Non-pigmented ciliary epithelial cell (primary cell): Measurements from ENCODE around the gene ARHGEF4.

ENCODE experiments used
- DNase-seq: peaks from one replicate; pipeline ENCODE4 v3.0.0-alpha.2; 2010; ENCODE audit warnings: low read depth

Gene ARHGEF4

GRCh38 chr2:130918393-130918792, 81.7 kb downstream of the ARHGEF4 start:
- DNase-seq, result no peak

GRCh38 chr2:130920415-130921163, 83.9 kb downstream of the ARHGEF4 start:
- DNase-seq, result peak; percentile 36

GRCh38 chr2:130921164-130921476, 84.4 kb downstream of the ARHGEF4 start:
- DNase-seq, result no peak

GRCh38 chr2:130922417-130922816, 85.7 kb downstream of the ARHGEF4 start:
- DNase-seq, result no peak

GRCh38 chr2:130928385-130928784, 91.7 kb downstream of the ARHGEF4 start:
- no peak for DNase-seq

- no peak for DNase-seq
Measured at GRCh38 chr2:130930740-130931659, 94.3 kb downstream of the ARHGEF4 start.

- DNase-seq, result no peak
Measured at GRCh38 chr2:130933501-130933900, 96.8 kb downstream of the ARHGEF4 start.

GRCh38 chr2:130936451-130936850, 99.7 kb downstream of the ARHGEF4 start:
- no peak for DNase-seq

GRCh38 chr2:130947967-130948366, 111.3 kb downstream of the ARHGEF4 start:
- no peak for DNase-seq

GRCh38 chr2:130949954-130950353, 113.2 kb downstream of the ARHGEF4 start:
- DNase-seq, result no peak

- DNase-seq, result no peak
Measured at GRCh38 chr2:130951018-130951417, 114.3 kb downstream of the ARHGEF4 start.

- DNase-seq, result no peak
Measured at GRCh38 chr2:130954873-130955272, 118.2 kb downstream of the ARHGEF4 start.

- no peak for DNase-seq
Measured at GRCh38 chr2:130957915-130958314, 121.2 kb downstream of the ARHGEF4 start.

GRCh38 chr2:130963196-130963848, 126.6 kb downstream of the ARHGEF4 start:
- DNase-seq, result no peak

- DNase-seq, result no peak
Measured at GRCh38 chr2:130963849-130964793, 127.4 kb downstream of the ARHGEF4 start.

GRCh38 chr2:130964931-130965330, 128.2 kb downstream of the ARHGEF4 start:
- no peak for DNase-seq

GRCh38 chr2:130966149-130966774, 129.5 kb downstream of the ARHGEF4 start:
- no peak for DNase-seq

- DNase-seq, result no peak
Measured at GRCh38 chr2:130966775-130967490, 130.2 kb downstream of the ARHGEF4 start.

- no peak for DNase-seq
Measured at GRCh38 chr2:130972410-130972809, 135.7 kb downstream of the ARHGEF4 start.

GRCh38 chr2:130975729-130976128, 139.0 kb downstream of the ARHGEF4 start:
- no peak for DNase-seq
